Tibial nerve (tissue), 4 donors: ENCODE data around the gene U2AF1L4. TPM values are rescaled to one million over a fixed set of nuclear protein-coding genes. Genes with fewer than 3 reads are reported as not detected.
A peak's percentile ranks its signal among the peaks of the same experiment; 100 is the strongest.

Experiments
- DNase-seq, 2 donors: peaks; one replicate each; pipeline ENCODE4 v3.0.0-alpha.2; 2019; ENCODE audit warnings: low spot score in 2 of 2
- H3K27ac ChIP-seq, 4 donors: fragments of 200-600 bp; sonication (generic) in 3 of 4; one replicate each; pipeline ENCODE4 v1.5.1; 2017 to 2019; ENCODE audit warnings: mild to moderate bottlenecking in 1 of 4
- H3K27me3 ChIP-seq, 2 donors: fragments of 200-600 bp; sonication (generic) in 1 of 2; one replicate each; pipeline versions ENCODE4 v1.5.1 to v1.6.0; 2017 to 2019
- H3K36me3 ChIP-seq, 3 donors: fragments of 200-600 bp; sonication (generic); one replicate each; pipeline ENCODE4 v1.5.1; 2018 to 2019
- H3K4me1 ChIP-seq, 4 donors: fragments of 200-600 bp; sonication (generic) in 3 of 4; one replicate each; pipeline ENCODE4 v1.5.1; 2017 to 2019
- H3K4me3 ChIP-seq, 4 donors: fragments of 200-600 bp; sonication (generic) in 3 of 4; one replicate each; pipeline ENCODE4 v1.5.1; 2017 to 2019; ENCODE audit warnings: mild to moderate bottlenecking in 1 of 4, moderate library complexity in 1 of 4
- H3K9me3 ChIP-seq, 4 donors: fragments of 200-600 bp; sonication (generic) in 3 of 4; one replicate each; pipeline ENCODE4 v1.5.1; 2017 to 2019
- CTCF ChIP-seq, 5 experiments: fragments of 200-600 bp in 3 of 5; fragments of 450-650 bp in 2 of 5; sonication (generic) in 3 of 5; IDR thresholded peaks; one replicate each; pipeline ENCODE4 v1.5.1; 2016 to 2019; ENCODE audit warnings: antibody characterized with exemption in 5 of 5, mild to moderate bottlenecking in 3 of 5, moderate library complexity in 2 of 5
- EP300 ChIP-seq, 2 donors: sonication (generic); formaldehyde crosslinking; IDR thresholded peaks; one replicate each; pipeline ENCODE4 v1.6.1; 2017; ENCODE audit warnings: antibody characterized with exemption in 2 of 2, mild to moderate bottlenecking in 1 of 2
- POLR2A ChIP-seq, 2 donors: fragments of 450-650 bp; IDR thresholded peaks; one replicate each; pipeline ENCODE4 v1.6.1; 2017; ENCODE audit warnings: antibody characterized with exemption in 2 of 2, mild to moderate bottlenecking in 2 of 2, moderate library complexity in 2 of 2
- WGBS, 2 donors: methylation state at CpG; one replicate each; pipeline ENCODE4 v1.1.5; 2018; 5-methylcytosine and 5-hydroxymethylcytosine counted together
- total RNA-seq, 4 donors: library from RNA; depleted of rRNA; stranded (reverse); fragments of >200 nt; gene quantifications; one replicate each; pipeline ENCODE4 v1.1.0, GENCODE V29; 2016

U2AF1L4 gene
- total RNA-seq, 4 donors from 2014 or later: 17.8 to 51.1 (median 43.2) TPM

GRCh38 chr19:35722461-35722860, 22.8 kb downstream of the U2AF1L4 start:
- Histone ChIP-seq H3K27ac (no peak overlapping the region), H3K36me3 (peaks cover 5 to 79% (median 53%) of the 10 kb centered on the region in 3 donors), H3K4me3 (no peak overlapping the region), H3K4me1 (peaks cover 0 to 31% (median 10%) of the 10 kb centered on the region in 4 donors), H3K9me3 (no peaks in the 10 kb centered on the region), H3K27me3 (no peaks in the 10 kb centered on the region)
- DNase-seq: no peak
- no peak for TF ChIP-seq CTCF (IDR thresholded peaks at IDR 0.05)
- no peak for TF ChIP-seq POLR2A (IDR thresholded peaks at IDR 0.05)
- no peak for TF ChIP-seq EP300 (IDR thresholded peaks at IDR 0.05)
- 93 to 94% methylated on average over 11 to 14 of the region's 14 CpGs for WGBS, 2 donors

GRCh38 chr19:35721374-35721773, 23.8 kb downstream of the U2AF1L4 start:
- no peak for DNase-seq
- H3K4me1 ChIP-seq: peaks cover 0 to 32% (median 10%) of the 10 kb centered on the region in 4 donors
- H3K4me3 ChIP-seq: no peak overlapping the region
- no peaks in the 10 kb centered on the region for H3K9me3 ChIP-seq
- no peak overlapping the region for H3K27ac ChIP-seq
- H3K27me3 ChIP-seq: no peaks in the 10 kb centered on the region
- WGBS, 2 donors: 92% methylated on average over 14 to 16 of the region's 16 CpGs
- TF ChIP-seq EP300 (IDR thresholded peaks at IDR 0.05) (no peak), CTCF (IDR thresholded peaks at IDR 0.05) (no peak), POLR2A (IDR thresholded peaks at IDR 0.05) (no peak)
- peaks cover 5 to 68% (median 46%) of the 10 kb centered on the region in 3 donors for H3K36me3 ChIP-seq

- peaks cover 3 to 61% (median 39%) of the 10 kb centered on the region in 3 donors for H3K36me3 ChIP-seq
- H3K9me3 ChIP-seq: no peaks in the 10 kb centered on the region
- DNase-seq: no peak
- H3K4me1 ChIP-seq: peaks cover 0 to 39% (median 17%) of the 10 kb centered on the region in 4 donors
- 78 to 92% methylated on average over 6 to 17 of the region's 17 CpGs for WGBS, 2 donors
- H3K27me3 ChIP-seq: no peaks in the 10 kb centered on the region
- no peak overlapping the region for H3K4me3 ChIP-seq
- H3K27ac ChIP-seq: no peak overlapping the region
- no peak for TF ChIP-seq CTCF (IDR thresholded peaks at IDR 0.05)
- no peak for TF ChIP-seq EP300 (IDR thresholded peaks at IDR 0.05)
- TF ChIP-seq POLR2A (IDR thresholded peaks at IDR 0.05): no peak
Observed at GRCh38 chr19:35720648-35721047, 24.6 kb downstream of the U2AF1L4 start.

- TF ChIP-seq EP300 (IDR thresholded peaks at IDR 0.05) (no peak), POLR2A (IDR thresholded peaks at IDR 0.05) (no peak), CTCF (IDR thresholded peaks at IDR 0.05) (no peak)
- Histone ChIP-seq H3K27me3 (no peaks in the 10 kb centered on the region), H3K27ac (no peak overlapping the region), H3K4me3 (no peak overlapping the region), H3K4me1 (peaks cover 0 to 44% (median 21%) of the 10 kb centered on the region in 4 donors), H3K9me3 (no peaks in the 10 kb centered on the region), H3K36me3 (peaks cover 0 to 56% (median 34%) of the 10 kb centered on the region in 3 donors)
- no peak for DNase-seq
- WGBS, 2 donors: 86 to 88% methylated on average over 9 of the region's 9 CpGs
Observed at GRCh38 chr19:35720163-35720524, 25.1 kb downstream of the U2AF1L4 start.

- peaks cover 0 to 46% (median 23%) of the 10 kb centered on the region in 4 donors for H3K4me1 ChIP-seq
- peak overlapping the region in 2 of 4 donors; percentile 64 to 71 for H3K4me3 ChIP-seq
- WGBS, 2 donors: 81 to 83% methylated on average over 23 to 32 of the region's 32 CpGs
Observed at GRCh38 chr19:35719402-35720162, 25.6 kb downstream of the U2AF1L4 start.

More at GRCh38 chr19:35719402-35720162, 25.6 kb downstream of the U2AF1L4 start:
- Histone ChIP-seq H3K27me3 (no peaks in the 10 kb centered on the region), H3K9me3 (no peaks in the 10 kb centered on the region), H3K27ac (peak overlapping the region in 1 of 4 donors; percentile 94), H3K36me3 (peaks cover 0 to 51% (median 28%) of the 10 kb centered on the region in 3 donors)
- no peak for DNase-seq
- TF ChIP-seq CTCF (IDR thresholded peaks at IDR 0.05) (no peak), EP300 (IDR thresholded peaks at IDR 0.05) (no peak), POLR2A (IDR thresholded peaks at IDR 0.05) (no peak)
